CD4-positive, alpha-beta T cell treated with Interleukin-21 for 1 hour (primary cell): Measurements from ENCODE around the gene FAM167B.
"Not testable (repeated sequence)": the region's sequence is repeated elsewhere in the genome, so short reads cannot be mapped to it uniquely, and the experiment has no call there.

Source experiments
- DNase-seq: peaks from one replicate; pipeline ENCODE4 v3.0.0-alpha.2; 2020

FAM167B gene

GRCh38 chr1:32263744-32264143 is 16.7 kb downstream of the FAM167B start:
- no peak for DNase-seq

GRCh38 chr1:32265846-32266245 is 18.8 kb downstream of the FAM167B start:
- no peak for DNase-seq

GRCh38 chr1:32266921-32267591 is 20.0 kb downstream of the FAM167B start:
- no peak for DNase-seq

- no peak for DNase-seq
Measured at GRCh38 chr1:32269744-32270143, 22.7 kb downstream of the FAM167B start.

- DNase-seq: peak; percentile 57
Measured at GRCh38 chr1:32272557-32273390, 25.8 kb downstream of the FAM167B start.

GRCh38 chr1:32273391-32274208 is 26.6 kb downstream of the FAM167B start:
- DNase-seq: peak; percentile 83

GRCh38 chr1:32274646-32275340 is 27.8 kb downstream of the FAM167B start:
- DNase-seq: no peak

- no peak for DNase-seq
Measured at GRCh38 chr1:32275424-32275823, 28.4 kb downstream of the FAM167B start.

GRCh38 chr1:32276032-32276782 is 29.2 kb downstream of the FAM167B start:
- DNase-seq: no peak

- not testable (repeated sequence) for DNase-seq
Measured at GRCh38 chr1:32284777-32285176, 37.8 kb downstream of the FAM167B start.

- no peak for DNase-seq
Measured at GRCh38 chr1:32285658-32286057, 38.6 kb downstream of the FAM167B start.

- no peak for DNase-seq
Measured at GRCh38 chr1:32286763-32287162, 39.7 kb downstream of the FAM167B start.

- no peak for DNase-seq
Measured at GRCh38 chr1:32289256-32289655, 42.2 kb downstream of the FAM167B start.

- no peak for DNase-seq
Measured at GRCh38 chr1:32291145-32291707, 44.2 kb downstream of the FAM167B start.

GRCh38 chr1:32291708-32292538 is 44.9 kb downstream of the FAM167B start, which contains the start of gene HDAC1:
HDAC1 (plus strand) TSS chr1:32292083; CDS start chr1:32292170, 87 bp downstream.
- DNase-seq: peak; percentile 99

- DNase-seq: not testable (repeated sequence)
Measured at GRCh38 chr1:32298211-32298610, 51.2 kb downstream of the FAM167B start.
